Measurements from ENCODE around the gene GRB7.

- TF ChIP-seq CTCF (IDR thresholded peaks at IDR 0.05): no peak
- no peak for TF ChIP-seq POLR2A (IDR thresholded peaks at IDR 0.05)
Observed at GRCh38 chr17:39702901-39703893, 34.5 kb upstream of the GRB7 start.

Data from uterus (tissue), 2 donors.